Measurements from ENCODE around the gene MTR. TPM values are rescaled to one million over a fixed set of nuclear protein-coding genes. Genes with fewer than 3 reads are reported as not detected.

Gene MTR
- total and polyA plus RNA-seq, 9 of the 15 experiments (the other 6 are each of a cell fraction or from before 2014, with no cell fraction given): 3.4 to 44.3 (median 20.3) TPM

DNA sequence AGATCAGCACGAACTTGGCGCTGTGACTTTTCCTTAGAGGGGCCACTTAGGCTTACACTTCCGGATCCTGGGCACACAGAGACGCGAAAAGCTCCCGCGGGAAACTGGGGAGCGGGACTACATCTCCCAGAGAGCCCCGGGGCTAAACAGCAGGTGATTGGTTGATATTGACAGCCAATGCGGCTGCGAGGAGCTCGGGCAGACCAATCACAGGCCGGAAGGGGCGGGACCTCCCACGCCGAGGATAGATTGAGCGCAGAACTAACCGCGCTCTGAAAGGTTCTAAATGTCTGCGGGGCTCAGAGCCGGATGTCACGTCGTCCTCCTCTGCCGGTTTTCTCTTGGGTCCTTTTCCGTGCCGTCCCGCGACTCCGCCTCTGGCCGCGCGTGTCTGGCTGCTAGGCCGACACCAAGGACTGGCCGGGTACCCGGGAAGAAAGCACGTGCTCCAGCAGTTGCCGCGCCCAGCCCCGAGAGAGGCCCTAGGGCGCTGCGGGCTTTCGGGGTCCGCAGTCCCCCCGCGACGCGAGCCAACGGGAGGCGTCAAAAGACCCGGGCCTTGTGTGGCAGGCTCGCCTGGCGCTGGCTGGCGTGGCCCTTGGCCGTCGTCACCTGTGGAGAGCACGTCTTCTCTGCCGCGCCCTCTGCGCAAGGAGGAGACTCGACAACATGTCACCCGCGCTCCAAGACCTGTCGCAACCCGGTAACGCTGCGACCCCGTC lies at the start of gene MTR (continued):
- TF ChIP-seq ETV1 (tag; conservative IDR thresholded peaks at IDR 0.05; ENCODE audit: low read depth) (peak; percentile 79), LARP7 (IDR thresholded peaks at IDR 0.05) (no peak), TFAM (CRISPR knock-in tag; conservative IDR thresholded peaks at IDR 0.05) (no peak), FOXJ3 (CRISPR knock-in tag; IDR thresholded peaks at IDR 0.05) (no peak), ZNF589 (CRISPR knock-in tag; IDR thresholded peaks at IDR 0.05; ENCODE audit: low read depth) (peak; percentile 79), ZNF75A (CRISPR knock-in tag; IDR thresholded peaks at IDR 0.05) (no peak), BRD9 (IDR thresholded peaks at IDR 0.05; ENCODE audit: low read depth, partially characterized antibody) (no peak), NUFIP1 (IDR thresholded peaks at IDR 0.05; ENCODE audit: partially characterized antibody) (no peak)
- TF ChIP-seq, protein P1, sequence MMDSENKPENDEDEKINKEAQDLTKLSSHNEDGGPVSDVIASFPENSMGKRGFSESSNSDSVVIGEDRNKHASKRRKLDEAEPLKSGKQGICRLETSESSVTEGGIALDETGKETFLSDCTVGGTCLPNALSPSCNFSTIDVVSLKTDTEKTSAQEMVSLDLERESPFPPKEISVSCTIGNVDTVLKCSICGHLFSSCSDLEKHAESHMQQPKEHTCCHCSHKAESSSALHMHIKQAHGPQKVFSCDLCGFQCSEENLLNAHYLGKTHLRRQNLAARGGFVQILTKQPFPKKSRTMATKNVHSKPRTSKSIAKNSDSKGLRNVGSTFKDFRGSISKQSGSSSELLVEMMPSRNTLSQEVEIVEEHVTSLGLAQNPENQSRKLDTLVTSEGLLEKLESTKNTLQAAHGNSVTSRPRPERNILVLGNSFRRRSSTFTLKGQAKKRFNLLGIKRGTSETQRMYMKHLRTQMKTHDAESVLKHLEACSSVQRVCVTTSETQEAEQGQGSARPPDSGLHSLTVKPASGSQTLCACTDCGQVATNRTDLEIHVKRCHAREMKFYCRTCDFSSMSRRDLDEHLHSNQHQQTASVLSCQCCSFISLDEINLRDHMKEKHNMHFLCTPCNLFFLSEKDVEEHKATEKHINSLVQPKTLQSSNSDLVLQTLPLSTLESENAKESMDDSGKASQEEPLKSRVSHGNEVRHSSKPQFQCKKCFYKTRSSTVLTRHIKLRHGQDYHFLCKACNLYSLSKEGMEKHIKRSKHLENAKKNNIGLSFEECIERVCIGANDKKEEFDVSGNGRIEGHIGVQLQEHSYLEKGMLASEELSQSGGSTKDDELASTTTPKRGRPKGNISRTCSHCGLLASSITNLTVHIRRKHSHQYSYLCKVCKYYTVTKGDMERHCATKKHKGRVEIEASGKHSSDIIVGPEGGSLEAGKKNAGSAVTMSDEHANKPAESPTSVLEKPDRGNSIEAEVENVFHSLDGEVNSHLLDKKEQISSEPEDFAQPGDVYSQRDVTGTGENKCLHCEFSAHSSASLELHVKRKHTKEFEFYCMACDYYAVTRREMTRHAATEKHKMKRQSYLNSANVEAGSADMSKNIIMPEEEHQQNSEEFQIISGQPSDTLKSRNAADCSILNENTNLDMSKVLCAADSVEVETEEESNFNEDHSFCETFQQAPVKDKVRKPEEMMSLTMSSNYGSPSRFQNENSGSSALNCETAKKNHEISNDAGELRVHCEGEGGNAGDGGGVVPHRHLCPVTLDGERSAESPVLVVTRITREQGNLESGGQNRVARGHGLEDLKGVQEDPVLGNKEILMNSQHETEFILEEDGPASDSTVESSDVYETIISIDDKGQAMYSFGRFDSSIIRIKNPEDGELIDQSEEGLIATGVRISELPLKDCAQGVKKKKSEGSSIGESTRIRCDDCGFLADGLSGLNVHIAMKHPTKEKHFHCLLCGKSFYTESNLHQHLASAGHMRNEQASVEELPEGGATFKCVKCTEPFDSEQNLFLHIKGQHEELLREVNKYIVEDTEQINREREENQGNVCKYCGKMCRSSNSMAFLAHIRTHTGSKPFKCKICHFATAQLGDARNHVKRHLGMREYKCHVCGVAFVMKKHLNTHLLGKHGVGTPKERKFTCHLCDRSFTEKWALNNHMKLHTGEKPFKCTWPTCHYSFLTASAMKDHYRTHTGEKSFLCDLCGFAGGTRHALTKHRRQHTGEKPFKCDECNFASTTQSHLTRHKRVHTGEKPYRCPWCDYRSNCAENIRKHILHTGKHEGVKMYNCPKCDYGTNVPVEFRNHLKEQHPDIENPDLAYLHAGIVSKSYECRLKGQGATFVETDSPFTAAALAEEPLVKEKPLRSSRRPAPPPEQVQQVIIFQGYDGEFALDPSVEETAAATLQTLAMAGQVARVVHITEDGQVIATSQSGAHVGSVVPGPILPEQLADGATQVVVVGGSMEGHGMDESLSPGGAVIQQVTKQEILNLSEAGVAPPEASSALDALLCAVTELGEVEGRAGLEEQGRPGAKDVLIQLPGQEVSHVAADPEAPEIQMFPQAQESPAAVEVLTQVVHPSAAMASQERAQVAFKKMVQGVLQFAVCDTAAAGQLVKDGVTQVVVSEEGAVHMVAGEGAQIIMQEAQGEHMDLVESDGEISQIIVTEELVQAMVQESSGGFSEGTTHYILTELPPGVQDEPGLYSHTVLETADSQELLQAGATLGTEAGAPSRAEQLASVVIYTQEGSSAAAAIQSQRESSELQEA (IDR thresholded peaks at IDR 0.05; ENCODE audit: low read depth): no peak
- TF ChIP-seq, protein P2, sequence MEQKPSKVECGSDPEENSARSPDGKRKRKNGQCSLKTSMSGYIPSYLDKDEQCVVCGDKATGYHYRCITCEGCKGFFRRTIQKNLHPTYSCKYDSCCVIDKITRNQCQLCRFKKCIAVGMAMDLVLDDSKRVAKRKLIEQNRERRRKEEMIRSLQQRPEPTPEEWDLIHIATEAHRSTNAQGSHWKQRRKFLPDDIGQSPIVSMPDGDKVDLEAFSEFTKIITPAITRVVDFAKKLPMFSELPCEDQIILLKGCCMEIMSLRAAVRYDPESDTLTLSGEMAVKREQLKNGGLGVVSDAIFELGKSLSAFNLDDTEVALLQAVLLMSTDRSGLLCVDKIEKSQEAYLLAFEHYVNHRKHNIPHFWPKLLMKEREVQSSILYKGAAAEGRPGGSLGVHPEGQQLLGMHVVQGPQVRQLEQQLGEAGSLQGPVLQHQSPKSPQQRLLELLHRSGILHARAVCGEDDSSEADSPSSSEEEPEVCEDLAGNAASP (IDR thresholded peaks at IDR 0.05): no peak
- TF ChIP-seq, protein P3, sequence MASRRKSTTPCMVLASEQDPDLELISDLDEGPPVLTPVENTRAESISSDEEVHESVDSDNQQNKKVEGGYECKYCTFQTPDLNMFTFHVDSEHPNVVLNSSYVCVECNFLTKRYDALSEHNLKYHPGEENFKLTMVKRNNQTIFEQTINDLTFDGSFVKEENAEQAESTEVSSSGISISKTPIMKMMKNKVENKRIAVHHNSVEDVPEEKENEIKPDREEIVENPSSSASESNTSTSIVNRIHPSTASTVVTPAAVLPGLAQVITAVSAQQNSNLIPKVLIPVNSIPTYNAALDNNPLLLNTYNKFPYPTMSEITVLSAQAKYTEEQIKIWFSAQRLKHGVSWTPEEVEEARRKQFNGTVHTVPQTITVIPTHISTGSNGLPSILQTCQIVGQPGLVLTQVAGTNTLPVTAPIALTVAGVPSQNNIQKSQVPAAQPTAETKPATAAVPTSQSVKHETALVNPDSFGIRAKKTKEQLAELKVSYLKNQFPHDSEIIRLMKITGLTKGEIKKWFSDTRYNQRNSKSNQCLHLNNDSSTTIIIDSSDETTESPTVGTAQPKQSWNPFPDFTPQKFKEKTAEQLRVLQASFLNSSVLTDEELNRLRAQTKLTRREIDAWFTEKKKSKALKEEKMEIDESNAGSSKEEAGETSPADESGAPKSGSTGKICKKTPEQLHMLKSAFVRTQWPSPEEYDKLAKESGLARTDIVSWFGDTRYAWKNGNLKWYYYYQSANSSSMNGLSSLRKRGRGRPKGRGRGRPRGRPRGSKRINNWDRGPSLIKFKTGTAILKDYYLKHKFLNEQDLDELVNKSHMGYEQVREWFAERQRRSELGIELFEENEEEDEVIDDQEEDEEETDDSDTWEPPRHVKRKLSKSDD (conservative IDR thresholded peaks at IDR 0.05; ENCODE audit: low read length): no peak
- TF ChIP-seq, protein P4, sequence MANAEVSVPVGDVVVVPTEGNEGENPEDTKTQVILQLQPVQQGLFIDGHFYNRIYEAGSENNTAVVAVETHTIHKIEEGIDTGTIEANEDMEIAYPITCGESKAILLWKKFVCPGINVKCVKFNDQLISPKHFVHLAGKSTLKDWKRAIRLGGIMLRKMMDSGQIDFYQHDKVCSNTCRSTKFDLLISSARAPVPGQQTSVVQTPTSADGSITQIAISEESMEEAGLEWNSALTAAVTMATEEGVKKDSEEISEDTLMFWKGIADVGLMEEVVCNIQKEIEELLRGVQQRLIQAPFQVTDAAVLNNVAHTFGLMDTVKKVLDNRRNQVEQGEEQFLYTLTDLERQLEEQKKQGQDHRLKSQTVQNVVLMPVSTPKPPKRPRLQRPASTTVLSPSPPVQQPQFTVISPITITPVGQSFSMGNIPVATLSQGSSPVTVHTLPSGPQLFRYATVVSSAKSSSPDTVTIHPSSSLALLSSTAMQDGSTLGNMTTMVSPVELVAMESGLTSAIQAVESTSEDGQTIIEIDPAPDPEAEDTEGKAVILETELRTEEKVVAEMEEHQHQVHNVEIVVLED (CRISPR knock-in tag; IDR thresholded peaks at IDR 0.05): peak; percentile 47; the same call in 1 of the 2 replicates

Data from K562 (cell line).